Stimulated activated CD8-positive, alpha-beta memory T cell treated with anti-CD3 and anti-CD28 coated beads, Interleukin-4, amount 100 ng/mL, for 4 hours (primary cell): Measurements from ENCODE around the gene MEP1B.
"Not testable (repeated sequence)": the region's sequence is repeated elsewhere in the genome, so short reads cannot be mapped to it uniquely, and the experiment has no call there.

Experiments
- DNase-seq, 2 donors: peaks; one replicate each; pipeline ENCODE4 v3.0.0-alpha.2; 2020; ENCODE audit warnings: low read depth in 2 of 2, low spot score in 1 of 2

Gene MEP1B

GRCh38 chr18:32189790-32190189 lies at the start of gene MEP1B:
Gene MEP1B (plus strand): TSS chr18:32190039. CDS start chr18:32190071, 32 bp downstream.
- no peak for DNase-seq

- DNase-seq = no peak
Observed at GRCh38 chr18:32148185-32148870, 41.5 kb upstream of the MEP1B start.

GRCh38 chr18:32152705-32153448 lies 37.0 kb upstream of the MEP1B start:
- no peak for DNase-seq

- DNase-seq = no peak
Observed at GRCh38 chr18:32156855-32157254, 33.0 kb upstream of the MEP1B start.

- no peak for DNase-seq
Observed at GRCh38 chr18:32157580-32157979, 32.3 kb upstream of the MEP1B start.

- DNase-seq = peak; percentile 32 to 42
Observed at GRCh38 chr18:32158108-32158624, 31.7 kb upstream of the MEP1B start.

- not testable (repeated sequence) for DNase-seq
Observed at GRCh38 chr18:32158631-32159030, 31.2 kb upstream of the MEP1B start.

- no peak for DNase-seq
Observed at GRCh38 chr18:32160547-32160946, 29.3 kb upstream of the MEP1B start.

GRCh38 chr18:32167980-32168730 lies 21.7 kb upstream of the MEP1B start:
- no peak for DNase-seq

GRCh38 chr18:32173654-32174053 lies 16.2 kb upstream of the MEP1B start:
- DNase-seq = no peak

GRCh38 chr18:32174719-32175118 lies 15.1 kb upstream of the MEP1B start:
- DNase-seq = no peak

- DNase-seq = no peak
Observed at GRCh38 chr18:32175265-32175664, 14.6 kb upstream of the MEP1B start.

GRCh38 chr18:32176745-32177144 lies 13.1 kb upstream of the MEP1B start:
- DNase-seq = not testable (repeated sequence)

- DNase-seq = no peak
Observed at GRCh38 chr18:32177530-32177929, 12.3 kb upstream of the MEP1B start.

GRCh38 chr18:32183503-32183902 lies 6.3 kb upstream of the MEP1B start:
- DNase-seq = no peak

GRCh38 chr18:32190209-32190608 lies 370 bp downstream of the MEP1B start:
- no peak for DNase-seq

GRCh38 chr18:32195881-32196815 lies 6.3 kb downstream of the MEP1B start:
- no peak for DNase-seq

GRCh38 chr18:32200766-32201165 lies 10.9 kb downstream of the MEP1B start:
- DNase-seq = no peak

GRCh38 chr18:32201948-32202672 lies 12.3 kb downstream of the MEP1B start:
- DNase-seq = no peak

- DNase-seq = no peak
Observed at GRCh38 chr18:32208023-32208422, 18.2 kb downstream of the MEP1B start.
